Mononuclear cell (primary cell): ENCODE results near the gene PFKP. TPM values are rescaled to one million over a fixed set of nuclear protein-coding genes. Genes with fewer than 3 reads are reported as not detected.

Experiments
- H3K27me3 ChIP-seq: 2 replicates; pipeline ENCODE4 v1.6.0; 2011; ENCODE audit warnings: low read length, control low read depth; ENCODE audit not compliant: insufficient read depth
- H3K4me1 ChIP-seq: 2 replicates; pipeline ENCODE4 v1.5.1; 2011; ENCODE audit warnings: mild to moderate bottlenecking, low read length, control low read depth; ENCODE audit not compliant: insufficient read depth
- H3K4me3 ChIP-seq: 2 replicates; pipeline ENCODE4 v1.5.1; 2011; ENCODE audit warnings: mild to moderate bottlenecking, low read length, moderate library complexity
- H3K9me3 ChIP-seq: 2 replicates; pipeline ENCODE4 v1.5.1; 2011; ENCODE audit warnings: low read depth, mild to moderate bottlenecking, control low read depth, low read length
- total RNA-seq: library from RNA; depleted of rRNA; stranded (reverse); fragments of >200 nt; gene quantifications from one replicate; pipeline ENCODE4 v1.2.3, GENCODE V29; 2012

Gene PFKP
- total RNA-seq, 1 donor: 23.1 TPM

DNA sequence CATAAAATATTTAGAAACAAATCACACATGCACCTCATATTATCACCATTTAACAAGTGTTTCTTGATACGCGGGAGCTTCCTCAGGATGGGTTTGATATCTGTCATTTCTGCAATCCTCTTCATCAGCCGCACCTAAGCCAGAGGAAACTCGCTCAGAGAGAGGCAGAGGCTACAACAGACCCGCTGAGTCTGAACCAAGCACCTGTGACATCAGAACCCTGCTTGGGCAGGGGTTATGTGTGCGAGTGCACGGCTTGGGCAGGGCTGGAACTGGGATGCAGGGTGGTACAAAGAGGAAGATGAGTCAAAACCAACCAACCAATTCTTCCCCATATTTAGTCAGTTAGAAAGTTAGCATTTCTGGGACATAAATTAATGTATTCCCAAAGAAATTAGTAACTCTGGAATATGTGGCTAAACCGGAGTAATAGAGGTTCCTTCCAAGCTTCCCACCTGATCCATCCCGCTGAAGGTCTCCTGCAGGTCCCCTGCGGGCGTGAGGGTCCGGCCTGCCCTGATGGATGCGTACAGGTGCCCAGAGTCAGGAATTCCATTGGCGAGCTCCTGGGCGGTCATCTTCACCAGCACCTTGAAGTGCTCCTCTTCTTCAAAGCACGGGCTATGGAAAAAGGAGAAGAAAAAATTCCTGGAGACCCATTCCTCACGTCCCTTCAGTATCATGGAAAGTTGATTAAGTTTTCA lies 79.9 kb downstream of the PFKP start:
- H3K4me1 ChIP-seq: no peaks in the 10 kb centered on the region
- H3K27me3 ChIP-seq: no peaks in the 10 kb centered on the region
- H3K9me3 ChIP-seq: no peaks in the 10 kb centered on the region
- no peak overlapping the region for H3K4me3 ChIP-seq

DNA sequence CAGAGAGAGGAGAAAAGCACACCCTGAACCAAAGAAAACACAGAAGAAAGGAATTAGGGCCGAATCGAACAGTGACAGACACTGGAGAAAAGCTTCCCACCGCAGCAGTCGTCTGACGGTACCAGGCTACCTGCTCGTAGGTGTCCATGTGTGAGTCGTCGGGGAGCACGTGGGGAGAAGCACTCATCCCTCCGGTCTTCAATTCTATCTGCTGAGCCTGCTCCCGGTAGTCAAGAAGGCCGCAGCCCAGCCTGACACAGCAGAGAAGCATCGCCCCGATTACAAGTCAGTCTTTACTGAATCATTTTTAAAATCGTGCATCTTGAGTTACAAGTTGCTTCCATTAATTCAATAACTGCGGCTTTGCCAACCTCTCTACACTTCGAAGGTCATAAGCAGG lies 80.7 kb downstream of the PFKP start:
- no peaks in the 10 kb centered on the region for H3K27me3 ChIP-seq
- no peaks in the 10 kb centered on the region for H3K4me1 ChIP-seq
- no peaks in the 10 kb centered on the region for H3K9me3 ChIP-seq
- no peak overlapping the region for H3K4me3 ChIP-seq

DNA sequence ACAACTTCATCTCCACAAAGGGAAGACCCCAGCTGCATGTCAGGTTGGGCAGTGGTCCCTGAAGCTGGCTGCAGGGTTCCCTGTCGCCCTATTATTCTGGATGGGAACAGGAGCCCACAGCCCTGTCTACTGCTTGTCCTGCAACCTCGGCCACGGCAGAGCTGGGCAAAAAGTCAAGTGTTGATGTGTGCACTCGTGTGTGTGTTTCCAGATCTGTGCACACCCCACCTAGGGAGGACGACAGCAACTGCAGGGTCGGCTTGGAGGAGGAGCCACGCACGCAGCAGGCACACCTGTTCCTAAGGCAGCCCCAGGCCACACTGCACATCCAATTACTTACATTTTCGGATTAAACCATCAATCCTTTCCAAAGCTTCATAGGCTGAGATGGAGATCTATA lies 81.6 kb downstream of the PFKP start:
- Histone ChIP-seq H3K4me1 (no peaks in the 10 kb centered on the region), H3K27me3 (no peaks in the 10 kb centered on the region), H3K9me3 (no peaks in the 10 kb centered on the region), H3K4me3 (no peak overlapping the region)

DNA sequence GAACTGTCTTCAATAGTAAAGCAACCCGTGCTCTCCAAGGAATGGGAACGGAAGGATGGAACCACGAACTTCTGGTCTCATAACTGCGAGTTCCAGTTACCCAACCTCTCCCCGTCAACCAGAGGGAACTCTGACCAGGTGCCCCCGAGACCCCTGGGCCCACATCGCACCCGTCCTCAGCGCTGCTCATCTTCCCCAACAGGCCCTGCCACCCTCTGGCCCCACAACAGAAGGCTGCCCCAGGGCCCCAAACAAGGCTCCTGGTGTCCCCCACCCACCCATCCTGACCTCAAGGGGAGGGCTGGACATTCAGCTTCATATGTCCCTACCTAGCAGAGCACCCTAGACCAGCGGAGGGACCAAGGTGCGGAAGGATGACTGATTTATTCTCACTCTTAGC lies 82.6 kb downstream of the PFKP start:
- no peaks in the 10 kb centered on the region for H3K9me3 ChIP-seq
- no peak overlapping the region for H3K4me3 ChIP-seq
- no peaks in the 10 kb centered on the region for H3K27me3 ChIP-seq
- no peaks in the 10 kb centered on the region for H3K4me1 ChIP-seq

DNA sequence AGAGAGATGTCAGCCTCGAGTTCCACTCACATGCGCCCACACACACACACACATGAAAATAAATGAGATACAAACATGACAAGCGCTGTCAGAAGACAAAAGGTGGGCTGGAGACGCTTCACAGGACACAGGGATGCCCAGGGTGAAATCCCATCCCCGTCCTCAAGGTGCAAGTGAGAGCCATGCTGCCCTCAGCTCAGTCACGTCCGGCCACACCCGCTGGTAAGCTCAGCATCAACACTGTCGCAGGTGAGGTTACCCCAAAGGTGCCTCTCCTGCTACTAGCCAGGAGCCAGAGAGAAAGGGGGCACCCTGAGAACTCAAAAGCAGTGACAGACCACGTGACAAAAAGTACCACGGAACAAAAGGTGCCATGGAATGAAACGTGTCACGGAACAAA lies 83.0 kb downstream of the PFKP start:
- Histone ChIP-seq H3K9me3 (no peaks in the 10 kb centered on the region), H3K27me3 (no peaks in the 10 kb centered on the region), H3K4me1 (no peaks in the 10 kb centered on the region), H3K4me3 (no peak overlapping the region)

DNA sequence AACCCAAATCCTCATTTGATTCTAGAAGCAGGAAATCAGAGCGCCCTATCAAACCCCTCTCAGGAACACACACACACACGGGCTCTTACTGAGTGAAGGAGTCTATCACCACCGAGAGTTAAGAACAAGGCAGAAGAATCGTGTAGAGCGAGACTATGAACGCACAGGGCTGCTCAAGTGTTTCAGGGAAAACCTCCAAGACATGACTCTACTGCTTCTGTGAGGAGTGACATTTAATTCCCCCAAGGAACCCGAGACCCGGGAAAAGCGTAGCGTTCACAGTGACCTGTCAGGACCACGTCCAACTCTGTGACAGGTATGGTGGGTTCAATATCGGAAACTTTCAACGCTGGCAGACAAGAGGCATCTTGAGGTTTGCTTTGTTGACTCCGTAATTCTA lies 83.6 kb downstream of the PFKP start:
- Histone ChIP-seq H3K4me1 (no peaks in the 10 kb centered on the region), H3K9me3 (no peaks in the 10 kb centered on the region)

DNA sequence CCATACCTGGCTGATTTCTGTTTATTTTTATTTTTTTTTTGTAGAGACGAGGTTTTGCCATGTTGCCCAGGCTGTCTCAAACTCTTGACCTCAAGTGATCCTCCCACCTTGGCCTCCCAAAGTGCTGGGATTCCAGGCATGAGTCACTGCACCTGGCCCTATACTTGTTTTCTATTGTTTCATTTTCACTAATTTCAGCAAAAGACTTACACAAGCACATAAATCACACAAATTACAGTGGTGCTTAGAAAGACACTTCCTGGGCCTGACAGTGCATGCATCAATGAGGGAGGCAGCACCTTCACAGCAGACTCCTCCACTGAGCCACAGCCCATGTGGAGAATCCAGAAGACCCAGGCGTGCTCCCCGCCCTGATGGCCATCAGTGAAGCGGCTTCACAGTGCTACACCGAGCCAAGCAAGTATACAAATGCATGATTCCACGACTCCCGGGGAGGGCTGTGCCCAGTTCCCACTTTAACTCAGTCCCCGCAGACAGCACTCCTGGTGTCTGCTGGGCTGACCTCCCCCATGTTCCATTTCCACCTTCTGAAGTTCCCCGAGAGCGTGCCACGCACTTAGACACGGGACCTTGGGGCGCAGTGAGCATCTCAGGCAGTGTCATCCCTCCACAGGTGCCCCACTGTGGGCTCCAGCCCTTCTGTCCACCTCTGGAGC lies 84.7 kb downstream of the PFKP start:
- no peaks in the 10 kb centered on the region for H3K27me3 ChIP-seq
- H3K4me3 ChIP-seq: no peak overlapping the region
- H3K9me3 ChIP-seq: no peaks in the 10 kb centered on the region
- no peaks in the 10 kb centered on the region for H3K4me1 ChIP-seq

More for the DNA sequence above, 83.6 kb downstream of the PFKP start:
- no peak overlapping the region for H3K4me3 ChIP-seq
- no peaks in the 10 kb centered on the region for H3K27me3 ChIP-seq

DNA sequence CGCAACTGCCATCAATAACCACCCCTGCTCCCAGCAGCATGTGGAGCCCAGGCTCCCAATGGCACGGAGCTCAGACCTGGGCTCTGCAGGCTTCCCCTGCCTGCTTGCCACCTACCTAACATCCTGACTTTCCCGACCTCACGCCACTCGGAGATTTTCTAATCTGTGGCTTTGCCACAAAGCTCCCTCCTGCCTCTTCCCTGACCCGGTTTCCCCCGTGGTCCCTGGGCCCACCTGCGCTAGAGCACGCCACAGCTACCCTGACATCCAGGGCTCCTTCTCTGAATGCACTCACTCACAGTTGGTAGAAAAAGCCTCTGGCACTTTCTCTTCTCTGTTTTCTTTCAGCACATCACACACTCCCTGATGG lies 85.2 kb downstream of the PFKP start:
- no peaks in the 10 kb centered on the region for H3K27me3 ChIP-seq
- H3K4me1 ChIP-seq: no peaks in the 10 kb centered on the region
- H3K4me3 ChIP-seq: no peak overlapping the region
- no peaks in the 10 kb centered on the region for H3K9me3 ChIP-seq

DNA sequence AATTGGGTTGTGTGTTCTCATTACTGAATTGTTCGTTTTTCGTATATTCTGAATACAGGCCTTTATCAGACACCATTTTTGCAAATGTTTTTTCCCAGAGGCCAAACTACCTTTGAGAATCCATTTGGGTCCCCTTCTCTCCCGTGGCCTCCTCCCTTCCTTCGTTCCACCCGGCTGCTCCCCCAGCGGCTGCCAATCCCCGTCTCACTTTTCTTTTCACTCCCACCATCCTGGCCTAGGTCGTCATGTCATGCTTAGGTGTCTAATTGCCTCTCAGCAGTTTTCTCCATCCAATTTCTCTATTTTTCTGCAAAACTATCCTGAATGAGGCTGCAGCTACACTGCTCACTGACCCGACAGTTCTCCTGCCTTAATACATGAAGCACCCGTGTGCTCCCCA lies 87.3 kb downstream of the PFKP start:
- no peaks in the 10 kb centered on the region for H3K4me1 ChIP-seq
- no peak overlapping the region for H3K4me3 ChIP-seq
- no peaks in the 10 kb centered on the region for H3K27me3 ChIP-seq
- no peaks in the 10 kb centered on the region for H3K9me3 ChIP-seq

DNA sequence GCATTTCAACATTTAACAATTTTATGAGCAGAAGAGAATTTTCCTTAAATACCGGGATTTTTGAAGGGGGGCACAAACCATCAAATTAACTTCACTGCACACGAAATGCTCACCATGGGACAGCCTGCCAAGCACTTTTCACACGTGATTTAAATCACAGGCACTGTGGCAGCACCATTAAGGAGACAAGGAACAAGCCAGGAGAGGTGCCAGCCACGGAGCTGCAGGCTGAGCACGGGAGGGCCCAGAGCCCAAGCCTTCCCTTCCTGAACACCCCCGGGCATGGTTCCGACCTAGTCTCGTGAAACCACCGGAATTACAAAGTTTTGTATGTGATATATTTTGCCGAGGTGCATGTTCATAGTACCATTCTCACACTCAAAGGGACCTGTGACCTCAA lies 91.8 kb downstream of the PFKP start:
- H3K4me1 ChIP-seq: no peaks in the 10 kb centered on the region
- no peaks in the 10 kb centered on the region for H3K27me3 ChIP-seq
- no peaks in the 10 kb centered on the region for H3K9me3 ChIP-seq
- no peak overlapping the region for H3K4me3 ChIP-seq

DNA sequence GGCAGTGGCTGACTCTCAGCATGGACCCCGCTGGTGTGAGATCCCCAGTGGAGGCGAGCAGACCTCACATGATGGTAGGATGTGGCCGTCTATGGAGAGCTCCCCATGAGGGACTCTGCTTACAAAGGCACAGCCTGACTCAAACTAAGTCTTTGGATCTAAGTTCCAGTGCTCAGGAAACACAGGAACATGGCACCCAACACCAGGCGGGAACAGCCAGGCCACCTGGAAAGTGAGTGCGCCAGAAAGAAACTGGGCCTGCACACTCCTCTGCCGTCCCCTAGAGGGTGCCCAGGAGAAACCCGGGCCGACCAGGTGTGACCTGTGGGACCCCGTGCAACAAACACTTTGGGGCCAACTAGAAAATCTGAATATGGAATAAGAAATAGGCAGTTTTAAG lies 95.2 kb downstream of the PFKP start:
- Histone ChIP-seq H3K4me1 (no peaks in the 10 kb centered on the region), H3K4me3 (no peak overlapping the region), H3K27me3 (no peaks in the 10 kb centered on the region), H3K9me3 (no peaks in the 10 kb centered on the region)

DNA sequence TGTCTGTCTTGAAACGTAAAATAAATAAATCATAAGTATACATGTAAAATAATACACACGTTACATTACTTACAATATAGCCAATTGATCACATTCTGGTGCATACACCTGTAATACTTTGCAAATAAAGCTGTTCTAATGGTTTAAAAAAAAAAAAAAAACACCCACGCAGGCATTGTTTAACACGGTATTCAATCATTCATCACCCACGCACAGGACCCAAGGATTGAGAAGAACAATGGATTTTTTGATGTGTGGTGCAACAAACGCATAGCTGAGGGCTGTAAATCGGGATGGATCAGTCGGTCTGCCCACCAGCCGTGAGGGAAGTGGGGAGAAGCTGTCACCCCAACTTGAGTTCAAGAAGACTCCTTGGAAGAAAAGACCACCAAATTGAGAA lies 96.5 kb downstream of the PFKP start:
- H3K4me1 ChIP-seq: no peaks in the 10 kb centered on the region
- H3K4me3 ChIP-seq: no peak overlapping the region
- no peaks in the 10 kb centered on the region for H3K27me3 ChIP-seq
- no peaks in the 10 kb centered on the region for H3K9me3 ChIP-seq

DNA sequence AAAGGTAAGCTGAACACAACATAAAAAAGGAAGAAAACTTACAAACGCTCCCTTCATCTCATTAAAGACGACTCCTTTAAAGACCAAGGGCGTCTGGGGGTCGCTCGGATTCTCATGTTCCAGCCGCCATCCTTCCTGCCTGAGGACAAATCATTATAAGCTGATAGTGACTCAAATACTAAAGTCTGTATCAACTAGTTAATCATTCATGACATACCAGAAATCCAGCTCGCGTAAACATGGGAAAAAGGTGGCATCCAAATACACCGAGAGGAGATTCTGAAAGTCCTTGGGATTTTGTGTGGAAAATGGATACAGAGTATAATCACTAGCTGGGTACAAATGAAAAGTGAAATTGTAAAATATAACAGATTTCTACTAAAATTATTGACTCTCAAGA lies 97.8 kb downstream of the PFKP start:
- Histone ChIP-seq H3K4me3 (no peak overlapping the region), H3K4me1 (no peaks in the 10 kb centered on the region), H3K27me3 (no peaks in the 10 kb centered on the region), H3K9me3 (no peaks in the 10 kb centered on the region)

DNA sequence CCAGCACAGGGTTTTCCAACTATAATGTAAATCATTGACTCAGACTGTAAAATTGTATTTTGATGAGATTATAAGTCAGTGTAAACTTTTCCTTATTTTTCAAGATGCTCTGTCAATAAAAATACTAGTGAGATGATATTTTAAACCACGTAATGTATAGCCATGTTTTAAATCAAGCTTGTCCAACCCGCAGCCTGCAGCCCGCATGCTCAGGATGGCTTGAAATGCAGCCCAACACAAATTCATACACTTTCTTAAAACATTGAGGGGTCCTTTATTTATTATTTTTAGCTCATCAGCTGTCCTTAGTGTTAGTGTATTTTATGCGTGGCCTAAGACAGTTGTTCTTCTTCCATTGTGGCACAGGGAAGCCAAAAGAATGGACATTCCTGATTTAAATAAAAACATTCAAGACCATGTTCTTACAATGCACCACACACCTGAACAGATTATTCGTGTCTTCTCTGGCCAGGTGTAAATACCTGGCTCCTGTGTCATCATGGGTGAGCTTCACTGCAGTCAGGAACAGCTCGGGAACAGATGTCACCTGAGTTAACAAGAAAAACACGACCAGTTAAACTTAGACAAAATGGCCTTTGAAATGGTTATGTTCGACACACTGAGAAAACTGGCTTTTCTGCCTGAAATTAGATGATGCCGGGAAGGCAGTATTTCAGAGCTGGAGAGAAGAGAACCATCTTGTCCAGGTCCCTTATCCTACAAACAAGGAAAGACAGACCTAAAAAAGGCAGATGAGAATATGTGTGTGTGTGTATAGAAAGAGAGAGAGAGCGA lies 99.3 kb downstream of the PFKP start:
- Histone ChIP-seq H3K27me3 (no peaks in the 10 kb centered on the region), H3K9me3 (no peaks in the 10 kb centered on the region), H3K4me1 (peaks cover 5% of the 10 kb centered on the region), H3K4me3 (no peak overlapping the region)

DNA sequence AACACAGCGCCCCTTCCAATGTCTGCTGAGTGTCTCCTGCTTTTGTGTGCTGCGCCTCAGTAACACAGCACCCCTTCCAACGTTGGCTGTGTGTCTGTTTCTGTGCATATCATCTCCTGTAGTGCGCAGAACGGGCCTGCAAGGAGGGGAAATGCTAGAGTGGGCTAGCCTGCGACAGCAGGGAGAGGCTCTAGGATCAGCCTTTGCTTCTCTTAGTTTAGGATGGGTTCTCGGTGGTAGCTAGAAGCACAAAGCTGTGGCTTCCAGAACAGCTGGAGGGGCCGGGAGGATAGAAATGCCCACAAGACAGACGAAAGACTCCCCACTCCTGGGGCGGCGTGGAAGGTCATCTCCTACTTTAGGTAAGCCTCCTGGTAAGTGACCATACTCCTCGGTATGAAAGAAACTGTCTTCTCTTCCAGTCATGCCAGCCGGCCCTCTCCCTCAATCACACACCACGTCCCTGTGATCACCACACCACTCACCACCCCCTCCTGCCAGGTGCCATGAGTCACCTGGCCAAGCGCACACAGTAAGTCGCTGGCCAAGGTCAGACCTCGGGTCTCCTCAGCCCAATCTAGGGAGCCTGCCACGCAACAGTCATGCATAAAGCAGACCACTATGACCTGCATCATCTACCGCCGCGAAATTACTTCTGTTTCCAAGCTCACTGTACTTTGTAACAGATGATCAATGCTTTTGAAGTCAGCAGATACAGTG lies 100.4 kb downstream of the PFKP start:
- peaks cover 10% of the 10 kb centered on the region for H3K4me1 ChIP-seq
- no peak overlapping the region for H3K4me3 ChIP-seq
- H3K27me3 ChIP-seq: no peaks in the 10 kb centered on the region
- no peaks in the 10 kb centered on the region for H3K9me3 ChIP-seq
